Stimulated activated CD4-positive, alpha-beta T cell treated with anti-CD3 and anti-CD28 coated beads, Interleukin-12 subunit alpha, Interleukin-12 subunit beta, amount 100 ng/mL, for 4 hours (primary cell): ENCODE data around the gene SFXN5.

ENCODE experiments used
- DNase-seq: peaks from one replicate; pipeline ENCODE4 v3.0.0-alpha.2; 2020

SFXN5 gene

DNA sequence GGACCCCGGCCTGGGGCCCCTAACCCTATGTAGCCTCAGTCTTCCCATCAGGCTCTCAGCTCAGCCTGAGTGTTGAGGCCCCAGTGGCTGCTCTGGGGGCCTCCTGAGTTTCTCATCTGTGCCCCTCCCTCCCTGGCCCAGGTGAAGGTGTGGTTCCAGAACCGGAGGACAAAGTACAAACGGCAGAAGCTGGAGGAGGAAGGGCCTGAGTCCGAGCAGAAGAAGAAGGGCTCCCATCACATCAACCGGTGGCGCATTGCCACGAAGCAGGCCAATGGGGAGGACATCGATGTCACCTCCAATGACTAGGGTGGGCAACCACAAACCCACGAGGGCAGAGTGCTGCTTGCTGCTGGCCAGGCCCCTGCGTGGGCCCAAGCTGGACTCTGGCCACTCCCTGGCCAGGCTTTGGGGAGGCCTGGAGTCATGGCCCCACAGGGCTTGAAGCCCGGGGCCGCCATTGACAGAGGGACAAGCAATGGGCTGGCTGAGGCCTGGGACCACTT lies 137.8 kb downstream of the SFXN5 start:
- DNase-seq, result no peak

DNA sequence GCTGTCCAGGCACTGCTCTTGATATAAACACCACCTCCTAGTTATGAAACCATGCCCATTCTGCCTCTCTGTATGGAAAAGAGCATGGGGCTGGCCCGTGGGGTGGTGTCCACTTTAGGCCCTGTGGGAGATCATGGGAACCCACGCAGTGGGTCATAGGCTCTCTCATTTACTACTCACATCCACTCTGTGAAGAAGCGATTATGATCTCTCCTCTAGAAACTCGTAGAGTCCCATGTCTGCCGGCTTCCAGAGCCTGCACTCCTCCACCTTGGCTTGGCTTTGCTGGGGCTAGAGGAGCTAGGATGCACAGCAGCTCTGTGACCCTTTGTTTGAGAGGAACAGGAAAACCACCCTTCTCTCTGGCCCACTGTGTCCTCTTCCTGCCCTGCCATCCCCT lies 138.3 kb downstream of the SFXN5 start:
- no peak for DNase-seq

DNA sequence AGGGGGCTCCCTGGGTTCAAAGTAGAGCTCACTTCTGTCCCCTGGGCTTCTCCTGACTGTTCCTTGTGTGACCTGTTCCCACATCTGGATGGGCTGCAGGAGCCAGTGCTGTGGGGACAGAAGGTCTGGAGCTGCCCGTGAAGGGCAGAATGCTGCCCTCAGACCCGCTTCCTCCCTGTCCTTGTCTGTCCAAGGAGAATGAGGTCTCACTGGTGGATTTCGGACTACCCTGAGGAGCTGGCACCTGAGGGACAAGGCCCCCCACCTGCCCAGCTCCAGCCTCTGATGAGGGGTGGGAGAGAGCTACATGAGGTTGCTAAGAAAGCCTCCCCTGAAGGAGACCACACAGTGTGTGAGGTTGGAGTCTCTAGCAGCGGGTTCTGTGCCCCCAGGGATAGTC lies 138.7 kb downstream of the SFXN5 start:
- DNase-seq, result no peak

DNA sequence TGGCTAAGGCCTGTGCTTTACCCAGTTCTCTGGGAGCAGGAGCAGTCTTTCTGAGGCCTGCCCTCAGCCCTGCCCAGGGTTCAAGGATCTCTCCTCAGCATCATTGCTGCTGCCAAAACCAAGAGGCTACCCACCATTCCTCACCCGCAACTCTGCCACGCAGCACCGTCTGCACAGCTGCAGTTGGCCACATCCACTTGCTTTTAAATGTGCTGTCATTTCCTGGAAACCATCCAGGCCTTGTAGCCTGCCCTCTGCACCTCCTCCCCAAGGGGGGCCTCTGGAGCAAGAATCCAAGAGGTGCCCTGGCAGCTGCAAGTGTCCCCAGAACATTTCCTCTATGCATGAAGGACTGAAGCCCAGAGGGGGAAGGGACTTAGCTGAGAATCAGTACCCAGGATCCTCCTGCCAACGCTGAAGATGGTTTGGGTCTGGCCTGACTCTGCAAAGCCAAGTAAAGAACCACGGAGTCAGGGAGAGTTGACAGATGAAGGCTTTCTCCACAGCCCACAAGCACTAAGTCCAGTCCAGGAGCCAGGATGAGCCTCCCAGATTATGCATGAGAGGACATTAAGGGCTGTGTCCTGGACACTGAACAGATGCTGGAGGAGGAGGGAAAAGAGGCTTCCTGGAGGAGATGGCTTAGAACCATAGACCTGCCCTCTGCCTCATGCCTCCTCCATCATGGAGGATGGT lies 139.3 kb downstream of the SFXN5 start:
- no peak for DNase-seq

DNA sequence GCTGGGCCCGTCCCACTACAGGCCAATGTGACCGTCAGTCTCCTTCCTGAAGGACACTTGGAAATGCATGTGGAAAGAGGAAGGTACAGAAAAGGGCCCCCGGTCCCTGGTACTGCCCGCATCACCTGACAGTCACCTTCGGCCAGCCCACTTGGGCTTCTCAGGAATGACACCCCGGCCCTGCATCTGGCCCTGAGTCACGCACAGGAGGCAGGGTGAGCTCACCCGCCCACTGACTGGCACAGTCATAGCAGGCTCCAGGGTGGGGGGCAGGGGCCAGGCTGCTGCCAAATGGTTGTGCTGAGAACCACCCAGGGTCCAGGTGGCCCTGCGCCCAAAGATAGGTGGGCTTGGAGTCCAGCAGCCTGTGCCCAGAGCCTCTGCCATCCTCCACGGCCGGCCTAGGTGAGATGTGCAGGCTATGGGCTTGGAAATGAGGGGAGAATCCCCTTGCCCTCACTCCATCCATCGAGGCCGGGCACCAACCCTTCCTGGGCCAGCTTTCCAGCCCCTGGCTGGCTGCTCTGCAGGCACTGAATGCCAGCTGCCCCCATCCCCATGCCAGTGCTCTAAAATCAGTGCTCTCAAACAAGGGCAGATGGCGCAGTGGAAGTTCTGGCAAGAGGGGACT lies 140.1 kb downstream of the SFXN5 start:
- no peak for DNase-seq

DNA sequence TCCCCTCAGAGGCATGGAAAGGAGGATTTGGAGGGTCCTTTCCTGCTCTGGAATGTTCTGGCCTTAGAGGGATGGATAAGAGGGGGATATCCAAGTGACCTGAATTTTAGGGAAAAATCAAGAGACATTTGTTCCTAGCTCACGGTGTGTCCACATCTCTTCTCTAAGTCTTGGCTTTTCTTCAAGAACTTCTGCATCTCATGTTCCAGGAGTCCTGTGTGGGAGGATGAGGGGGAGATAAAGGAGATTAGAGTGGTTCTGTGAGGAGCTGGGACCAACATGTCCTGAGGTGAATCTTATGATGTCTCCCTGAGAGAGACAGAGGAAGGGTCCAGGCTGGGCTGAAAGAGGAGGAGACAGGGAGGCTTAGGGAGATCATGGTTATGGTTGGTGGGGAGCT lies 142.5 kb downstream of the SFXN5 start:
- DNase-seq, result no peak

DNA sequence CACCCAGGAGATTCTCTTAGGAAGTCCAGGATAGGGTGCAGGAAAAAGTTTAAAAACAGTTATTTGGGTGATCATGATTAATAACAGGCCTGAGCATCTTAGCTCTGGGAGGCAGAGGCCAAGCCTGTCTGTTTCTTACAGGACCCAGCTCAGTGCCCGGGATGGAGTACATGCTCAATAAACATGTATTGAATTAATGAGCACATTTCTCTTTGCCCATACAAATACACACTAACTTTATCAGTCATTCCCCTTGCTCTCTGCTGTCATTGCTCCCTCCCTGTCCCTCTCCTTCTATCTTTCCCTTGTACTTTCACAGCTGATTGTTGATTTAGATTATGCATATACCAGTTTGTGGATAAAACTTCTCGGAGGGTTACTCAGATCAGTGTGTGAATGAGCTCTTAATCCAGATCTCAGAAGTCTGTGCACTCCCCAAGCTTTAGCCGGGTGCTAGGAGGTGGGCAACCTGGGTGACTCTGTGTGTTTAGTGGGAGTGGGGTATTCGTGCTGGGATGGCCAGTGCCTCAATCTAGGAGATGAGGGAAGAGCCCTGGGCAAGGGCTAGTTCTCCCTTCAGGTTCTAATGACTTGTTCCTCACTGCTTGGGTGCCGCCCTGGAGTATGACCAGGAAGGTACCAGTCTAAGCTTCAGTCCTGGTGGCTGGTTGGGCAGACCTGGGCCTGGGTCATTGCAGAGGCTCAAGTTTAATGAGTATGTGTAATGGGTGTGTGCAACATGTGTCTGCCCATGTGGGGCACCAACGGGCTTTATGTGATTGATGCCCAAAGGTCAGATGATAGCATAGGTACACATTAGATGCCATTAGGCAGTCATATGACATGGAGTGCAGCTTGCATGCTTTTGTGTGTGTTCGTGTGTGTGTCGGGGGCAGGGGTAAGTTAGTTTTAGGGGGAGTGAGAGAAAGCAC lies 143.6 kb downstream of the SFXN5 start:
- DNase-seq, result no peak

DNA sequence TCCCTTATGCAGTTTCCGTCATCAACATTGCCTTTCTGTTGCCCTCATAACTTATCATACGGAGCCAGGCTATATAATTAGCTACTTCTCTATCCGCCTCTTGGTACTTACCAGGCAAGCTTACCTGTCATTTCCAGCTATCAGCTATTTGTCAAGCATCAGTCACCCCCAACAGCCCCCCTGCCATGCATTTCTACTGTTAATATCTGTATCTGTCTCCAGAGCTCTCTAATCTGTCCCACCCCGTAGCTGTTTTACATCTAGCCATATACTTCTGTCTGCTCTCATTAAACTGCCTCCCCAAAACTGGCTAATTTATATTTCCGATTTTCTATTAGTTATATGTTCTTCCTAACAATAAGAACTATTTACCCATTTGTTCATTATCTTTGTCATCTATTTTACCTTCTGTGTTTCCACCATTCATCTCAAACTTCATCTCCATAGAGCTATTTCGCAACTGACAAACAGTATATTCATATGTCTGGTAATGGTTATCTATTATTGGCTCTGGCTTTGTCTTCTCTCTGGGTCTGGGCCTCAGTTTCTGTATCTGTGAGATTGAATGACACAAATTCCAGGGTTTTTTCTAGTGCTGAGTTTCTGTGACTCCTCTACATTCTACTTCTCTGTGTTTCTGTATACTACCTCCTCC lies 144.6 kb downstream of the SFXN5 start:
- no peak for DNase-seq

DNA sequence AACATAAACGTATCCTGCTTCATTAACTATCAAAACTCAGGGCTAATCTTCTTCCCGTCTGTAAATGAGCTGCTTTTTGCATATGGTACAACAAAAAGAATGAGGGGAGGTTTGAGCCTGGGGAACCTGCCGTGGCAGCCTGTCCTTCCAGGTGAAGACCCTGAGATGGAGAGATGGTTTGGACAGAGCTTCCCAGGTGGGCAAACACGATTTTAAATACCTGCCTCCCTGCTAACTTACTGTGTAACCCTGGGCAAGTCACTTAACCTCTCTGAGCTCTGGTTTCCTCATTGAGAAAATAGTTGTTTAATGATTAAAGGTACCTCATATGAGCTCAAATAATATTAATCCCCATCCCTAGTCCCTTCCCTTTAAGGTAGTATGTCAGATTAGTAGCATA lies 145.1 kb downstream of the SFXN5 start:
- DNase-seq, result no peak

DNA sequence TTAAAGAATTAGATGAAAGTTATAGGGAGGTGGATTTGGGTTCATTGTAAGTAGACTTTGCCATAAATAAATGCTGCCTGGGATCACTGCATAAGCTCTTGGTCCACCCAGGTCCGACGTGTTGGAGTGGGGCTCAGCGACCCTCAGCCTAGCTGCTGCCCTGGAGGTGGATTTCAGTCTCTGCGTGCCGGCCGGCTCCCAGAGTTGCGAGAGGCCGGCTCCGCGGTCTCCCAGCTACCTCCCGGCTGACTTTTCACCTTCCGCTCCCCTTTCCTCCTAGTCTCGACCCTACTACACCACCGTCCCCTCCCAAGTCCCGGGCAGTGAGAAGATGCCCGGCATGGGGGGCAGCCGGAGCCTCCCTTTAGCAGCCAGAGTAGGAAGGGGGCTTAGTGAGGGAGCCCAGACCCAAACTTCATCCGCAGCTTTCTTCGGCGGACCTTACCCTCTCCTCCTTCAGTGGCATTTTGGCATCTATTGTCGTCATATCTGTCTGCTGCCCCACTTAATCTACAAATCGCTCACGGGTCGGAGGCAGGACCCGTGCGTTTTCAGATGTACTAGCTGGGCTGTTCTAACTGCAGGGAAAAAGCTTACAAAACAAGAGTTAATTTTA lies 146.1 kb downstream of the SFXN5 start:
- DNase-seq, result no peak

DNA sequence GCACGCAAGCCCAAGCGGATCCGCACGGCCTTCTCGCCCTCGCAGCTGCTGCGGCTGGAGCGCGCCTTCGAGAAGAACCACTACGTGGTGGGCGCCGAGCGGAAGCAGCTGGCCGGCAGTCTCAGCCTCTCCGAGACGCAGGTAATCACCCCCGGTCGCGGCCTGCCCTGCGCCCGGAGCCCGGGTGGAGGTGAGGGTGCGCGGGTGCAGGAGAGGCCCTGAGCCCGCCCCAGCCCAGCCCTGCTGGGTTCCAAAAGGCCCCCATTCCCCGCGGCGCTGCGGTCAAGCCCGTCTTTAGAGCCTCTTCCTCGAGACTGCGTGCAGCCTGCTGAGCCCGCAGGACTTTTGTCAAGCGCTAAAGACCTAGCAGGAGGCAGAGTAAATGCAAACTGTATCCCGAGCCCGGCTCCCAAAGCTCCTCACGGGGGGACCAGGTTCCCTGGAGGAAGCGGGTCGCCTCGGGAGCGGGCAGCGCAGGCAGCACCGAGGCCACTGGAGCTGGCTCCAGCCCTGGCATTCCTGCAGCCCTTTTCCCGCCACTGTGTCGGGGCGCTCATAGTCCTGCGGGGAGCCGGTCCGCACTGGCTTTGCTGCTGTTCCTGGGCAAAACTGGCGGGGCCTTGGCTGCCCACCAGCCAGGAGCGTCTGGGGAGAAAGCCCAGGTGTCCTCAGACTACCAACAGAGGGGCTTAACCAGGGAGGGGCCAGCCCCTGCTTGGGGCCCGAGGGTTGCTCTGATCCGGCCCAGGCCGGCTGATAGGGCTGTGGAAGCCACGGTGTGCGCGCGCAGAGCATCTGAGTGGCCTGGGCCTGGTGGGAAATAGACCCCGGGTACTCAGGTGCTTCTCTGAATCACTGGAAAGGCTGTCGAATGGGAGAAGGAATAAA lies 146.9 kb downstream of the SFXN5 start:
- no peak for DNase-seq

DNA sequence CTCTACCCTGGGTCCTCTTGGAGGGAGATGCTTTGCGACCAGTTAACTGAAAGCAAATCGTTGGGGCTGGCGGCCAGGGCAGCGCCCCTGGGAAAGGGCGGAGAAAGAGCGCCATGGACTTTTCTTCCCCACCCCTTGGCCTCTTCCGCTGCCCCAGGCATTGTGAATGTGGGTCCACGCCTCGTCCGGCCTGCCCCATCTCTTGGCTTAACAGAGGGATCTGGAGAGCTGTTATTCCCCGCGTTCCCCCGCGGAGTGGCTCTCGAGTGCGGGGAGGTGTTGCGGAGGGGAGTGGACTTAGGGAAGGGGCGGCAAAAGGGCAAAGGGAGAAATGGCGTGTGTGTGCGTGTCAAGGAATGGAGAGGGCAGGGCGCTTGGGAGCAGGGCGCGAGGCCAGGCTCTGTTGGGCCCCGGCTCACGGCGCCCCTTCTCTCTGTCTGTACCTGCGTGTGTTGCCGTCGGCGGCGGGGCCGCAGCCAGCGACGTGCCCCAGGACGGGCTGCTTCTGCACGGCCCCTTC lies 147.6 kb downstream of the SFXN5 start:
- no peak for DNase-seq

DNA sequence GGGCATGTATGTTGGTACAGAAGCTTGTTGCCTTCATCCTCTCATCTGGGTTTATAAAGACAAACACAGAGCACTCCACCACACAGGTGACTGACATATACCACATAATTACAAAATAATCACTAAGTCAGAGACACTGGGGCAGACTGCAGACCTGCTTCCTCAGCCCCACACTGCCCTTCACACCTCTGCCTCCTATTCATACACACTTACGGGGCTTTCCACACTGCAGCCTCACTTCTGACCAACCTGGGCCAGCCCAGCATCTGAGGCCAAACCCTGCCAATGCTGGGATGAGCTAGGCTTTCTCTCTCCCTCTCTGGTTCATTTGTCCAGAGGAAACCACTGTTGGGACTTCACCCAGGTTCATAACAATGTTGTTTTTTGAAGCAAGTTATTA lies 149.7 kb downstream of the SFXN5 start:
- no peak for DNase-seq

DNA sequence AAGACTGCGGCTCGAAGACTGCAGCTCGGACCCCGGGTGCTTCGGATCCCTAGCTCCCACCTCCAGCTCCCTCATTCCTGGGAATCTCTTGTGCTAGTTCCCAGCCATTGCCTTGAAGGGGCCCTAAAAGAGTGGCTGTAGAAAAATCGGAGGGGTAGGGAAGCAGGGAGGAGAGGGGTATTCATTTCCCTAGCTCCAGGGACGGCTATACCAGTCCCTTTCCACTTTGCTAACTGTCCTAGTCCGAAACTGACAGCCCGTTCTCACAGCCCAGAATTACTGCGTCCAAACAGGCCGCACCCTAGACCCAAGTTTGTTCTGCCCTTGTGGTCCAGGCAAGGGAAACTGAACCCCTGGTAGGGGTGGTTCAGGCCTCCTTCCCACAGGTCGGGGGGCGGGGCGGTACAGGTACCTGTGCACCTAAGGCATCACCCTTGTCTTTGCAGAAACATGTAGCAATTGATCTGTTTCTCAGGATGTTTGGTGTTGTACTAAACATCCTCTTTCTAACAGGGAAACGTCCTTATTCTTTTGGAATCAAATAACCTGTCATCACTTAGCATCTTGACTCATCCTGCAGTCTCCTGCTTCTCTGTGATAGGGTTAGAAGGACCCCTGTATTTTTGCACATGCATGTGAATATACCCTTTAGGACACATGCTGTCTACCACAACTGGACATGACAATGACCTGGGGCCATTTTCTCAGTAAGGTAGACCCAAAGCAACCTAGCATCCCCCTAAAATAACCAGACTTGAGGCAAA lies 150.2 kb downstream of the SFXN5 start:
- no peak for DNase-seq

DNA sequence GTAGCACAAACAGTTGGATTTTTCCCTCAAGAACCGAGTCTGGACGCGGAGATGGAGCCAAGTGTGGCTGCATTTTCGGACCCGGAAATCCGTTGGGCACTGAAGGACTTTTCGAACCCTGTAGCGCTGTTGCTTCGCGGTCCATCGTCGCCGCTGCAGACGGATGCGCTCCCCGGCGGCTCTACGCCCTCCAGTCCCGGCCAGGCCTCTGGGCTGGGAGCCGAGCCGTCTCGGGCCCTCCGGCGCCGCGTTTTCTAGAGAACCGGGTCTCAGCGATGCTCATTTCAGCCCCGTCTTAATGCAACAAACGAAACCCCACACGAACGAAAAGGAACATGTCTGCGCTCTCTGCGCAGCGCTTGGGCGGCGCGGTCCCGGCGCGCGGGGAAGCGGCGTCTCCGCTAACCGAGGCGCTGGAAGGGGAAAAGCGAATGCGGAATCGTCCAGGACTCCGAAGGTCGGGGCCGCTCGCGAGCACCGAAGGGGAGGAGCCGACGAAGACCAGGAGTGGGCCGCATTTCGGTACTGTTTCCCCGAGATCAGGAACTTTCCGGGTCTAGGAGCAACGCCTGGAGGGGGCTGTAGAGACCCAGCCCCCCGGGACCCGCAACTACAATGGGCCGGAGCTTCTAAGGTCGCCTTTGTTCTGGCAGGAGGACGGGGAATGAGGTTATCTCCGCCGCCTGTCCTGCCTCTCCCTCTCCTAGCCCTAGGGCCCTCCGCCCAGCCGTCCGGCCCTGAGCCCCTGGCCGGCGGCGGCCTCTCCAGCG lies 151.0 kb downstream of the SFXN5 start:
- peak; percentile 19 for DNase-seq

DNA sequence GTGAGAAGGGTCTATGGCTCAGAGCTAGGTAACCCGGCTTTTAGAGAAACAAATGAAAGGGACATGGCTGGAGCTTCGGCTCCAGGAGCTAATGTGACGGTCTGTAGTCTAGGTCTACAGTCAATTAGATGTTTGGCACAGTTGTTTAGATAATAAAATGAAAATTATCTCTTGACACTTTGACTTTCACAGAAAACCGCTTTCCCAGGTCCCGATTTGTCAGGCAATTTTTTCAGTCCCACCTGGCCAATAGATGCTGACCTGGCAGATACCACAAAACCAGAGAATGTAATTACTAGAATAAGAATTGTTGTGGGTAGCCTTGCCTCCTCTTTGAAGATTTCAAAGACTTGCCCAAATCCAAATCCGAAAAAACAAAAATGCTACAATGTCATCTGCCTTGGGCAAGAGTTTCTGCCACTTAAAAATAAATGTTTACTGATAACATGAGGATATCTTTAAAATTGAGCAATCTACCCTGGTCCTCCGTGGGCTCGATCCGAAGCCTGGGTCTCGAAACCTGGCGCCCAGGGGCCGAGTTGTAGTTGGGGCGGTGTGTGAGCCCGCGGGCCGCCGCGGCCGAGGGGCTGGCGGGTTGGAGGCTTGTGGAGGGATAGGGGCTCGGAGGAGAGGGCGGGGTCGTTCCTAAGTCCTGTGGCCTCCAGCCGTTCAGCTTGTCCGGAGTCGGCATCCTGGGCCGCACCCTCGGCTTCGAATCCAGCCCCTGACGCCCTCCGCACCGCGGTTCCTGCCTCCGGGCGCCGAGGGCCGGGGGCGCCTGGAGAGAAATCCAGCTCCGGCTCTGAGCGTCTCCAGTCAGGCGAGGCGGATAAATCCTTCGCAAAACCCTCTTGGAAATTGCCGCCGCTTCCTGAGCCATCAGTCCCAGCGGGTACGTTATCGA lies 151.8 kb downstream of the SFXN5 start:
- no peak for DNase-seq

DNA sequence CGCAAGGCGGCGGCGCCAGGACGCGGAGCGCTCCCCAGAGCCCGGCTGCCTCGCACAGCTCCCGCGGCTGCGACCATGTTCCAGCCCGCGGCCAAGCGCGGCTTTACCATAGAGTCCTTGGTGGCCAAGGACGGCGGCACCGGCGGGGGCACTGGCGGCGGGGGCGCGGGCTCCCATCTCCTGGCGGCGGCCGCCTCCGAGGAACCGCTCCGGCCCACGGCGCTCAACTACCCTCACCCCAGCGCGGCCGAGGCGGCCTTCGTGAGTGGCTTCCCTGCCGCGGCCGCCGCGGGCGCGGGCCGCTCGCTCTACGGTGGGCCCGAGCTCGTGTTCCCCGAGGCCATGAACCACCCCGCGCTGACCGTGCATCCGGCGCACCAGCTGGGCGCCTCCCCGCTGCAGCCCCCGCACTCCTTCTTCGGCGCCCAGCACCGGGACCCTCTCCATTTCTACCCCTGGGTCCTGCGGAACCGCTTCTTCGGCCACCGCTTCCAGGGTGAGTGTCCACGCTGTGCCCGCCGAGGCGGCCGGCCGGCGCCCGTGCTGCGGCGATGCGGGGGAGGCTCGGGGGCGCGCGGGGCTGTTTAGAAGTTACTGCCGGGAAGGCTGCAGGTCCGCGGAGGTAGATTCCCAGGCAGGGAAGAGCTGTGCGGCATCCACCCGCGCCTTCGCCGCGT lies 153.5 kb downstream of the SFXN5 start:
- DNase-seq, result no peak
